Nephron progenitor cell (in vitro differentiated cells): ENCODE results near the gene TOGARAM1.

Experiments used
- DNase-seq: peaks from one replicate; pipeline ENCODE4 v3.0.0; 2021
- H3K27ac Mint-ChIP-seq: 2 replicates; pipeline ENCODE4 v1.8.0; 2021; ENCODE audit warnings: mild to moderate bottlenecking, moderate library complexity, mixed read lengths
- H3K27me3 Mint-ChIP-seq: 2 replicates; pipeline ENCODE4 v1.8.0; 2021; ENCODE audit warnings: mild to moderate bottlenecking, low read depth, mixed read lengths; ENCODE audit not compliant: poor library complexity
- H3K36me3 Mint-ChIP-seq: 2 replicates; pipeline ENCODE4 v1.8.0; 2021; ENCODE audit warnings: low read depth, mixed read lengths
- H3K4me1 Mint-ChIP-seq: 2 replicates; pipeline ENCODE4 v1.8.0; 2021; ENCODE audit warnings: mixed read lengths
- H3K4me3 Mint-ChIP-seq: 2 replicates; pipeline ENCODE4 v1.8.0; 2021; ENCODE audit warnings: mild to moderate bottlenecking, moderate library complexity, mixed read lengths
- H3K9me3 Mint-ChIP-seq: 2 replicates; pipeline ENCODE4 v1.8.0; 2021; ENCODE audit warnings: mild to moderate bottlenecking, moderate library complexity, mixed read lengths
- TF ChIP-seq, protein P1 (sequence below): fragments of 200-600 bp; sonication (generic); IDR thresholded peaks from 2 replicates; pipeline ENCODE4 v1.5.0; 2021; ENCODE audit warnings: antibody characterized with exemption

Gene TOGARAM1

DNA sequence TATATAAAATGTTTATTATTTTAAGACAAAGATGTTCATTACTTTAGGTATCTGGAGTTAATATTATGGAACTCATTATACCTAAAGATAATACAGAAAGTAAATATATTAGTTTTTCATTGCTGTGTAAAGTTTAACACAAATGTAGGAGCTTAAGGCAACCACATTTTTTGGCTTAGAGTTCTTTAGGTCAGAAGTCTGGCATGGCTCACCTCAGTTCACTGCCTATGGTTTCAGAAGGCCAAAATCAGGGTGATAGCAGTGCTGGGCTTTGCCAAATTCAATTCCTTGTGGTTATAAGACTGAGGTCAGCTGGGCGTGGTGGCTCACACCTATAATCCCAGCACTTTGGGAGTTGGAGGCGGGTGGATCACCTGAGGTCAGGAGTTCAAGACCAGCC, 86.4 kb downstream of the TOGARAM1 start:
- no peak overlapping the region for H3K4me3 Mint-ChIP-seq
- TF ChIP-seq, protein P1, sequence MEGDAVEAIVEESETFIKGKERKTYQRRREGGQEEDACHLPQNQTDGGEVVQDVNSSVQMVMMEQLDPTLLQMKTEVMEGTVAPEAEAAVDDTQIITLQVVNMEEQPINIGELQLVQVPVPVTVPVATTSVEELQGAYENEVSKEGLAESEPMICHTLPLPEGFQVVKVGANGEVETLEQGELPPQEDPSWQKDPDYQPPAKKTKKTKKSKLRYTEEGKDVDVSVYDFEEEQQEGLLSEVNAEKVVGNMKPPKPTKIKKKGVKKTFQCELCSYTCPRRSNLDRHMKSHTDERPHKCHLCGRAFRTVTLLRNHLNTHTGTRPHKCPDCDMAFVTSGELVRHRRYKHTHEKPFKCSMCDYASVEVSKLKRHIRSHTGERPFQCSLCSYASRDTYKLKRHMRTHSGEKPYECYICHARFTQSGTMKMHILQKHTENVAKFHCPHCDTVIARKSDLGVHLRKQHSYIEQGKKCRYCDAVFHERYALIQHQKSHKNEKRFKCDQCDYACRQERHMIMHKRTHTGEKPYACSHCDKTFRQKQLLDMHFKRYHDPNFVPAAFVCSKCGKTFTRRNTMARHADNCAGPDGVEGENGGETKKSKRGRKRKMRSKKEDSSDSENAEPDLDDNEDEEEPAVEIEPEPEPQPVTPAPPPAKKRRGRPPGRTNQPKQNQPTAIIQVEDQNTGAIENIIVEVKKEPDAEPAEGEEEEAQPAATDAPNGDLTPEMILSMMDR = no peak
- no peaks in the 10 kb centered on the region for H3K4me1 Mint-ChIP-seq
- DNase-seq = no peak
- no peak overlapping the region for H3K27ac Mint-ChIP-seq
- peaks cover 68% of the 10 kb centered on the region for H3K36me3 Mint-ChIP-seq
- H3K9me3 Mint-ChIP-seq = no peaks in the 10 kb centered on the region
- H3K27me3 Mint-ChIP-seq = no peaks in the 10 kb centered on the region

DNA sequence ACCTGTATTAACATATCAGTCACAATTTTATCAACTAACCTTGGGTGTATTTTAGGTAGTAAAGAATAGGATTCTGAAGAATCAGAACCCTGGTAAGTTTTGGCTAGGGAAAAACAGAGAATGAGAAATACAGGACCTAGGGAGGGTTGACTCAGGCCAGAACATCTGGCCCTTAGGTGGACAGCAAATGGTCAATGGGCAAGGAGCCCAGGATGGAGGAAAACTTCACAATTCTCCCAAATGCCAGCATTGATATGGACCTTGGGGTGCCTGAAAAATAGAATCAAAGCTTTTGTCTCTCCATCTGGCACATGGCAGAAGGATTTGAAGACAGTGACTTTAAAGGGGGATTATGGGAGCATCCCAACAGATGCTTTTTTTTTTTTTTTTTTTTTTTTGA, 89.2 kb downstream of the TOGARAM1 start:
- TF ChIP-seq, protein P1 = no peak
- H3K4me1 Mint-ChIP-seq = no peaks in the 10 kb centered on the region
- peaks cover 71% of the 10 kb centered on the region for H3K36me3 Mint-ChIP-seq
- no peak overlapping the region for H3K4me3 Mint-ChIP-seq
- no peaks in the 10 kb centered on the region for H3K27me3 Mint-ChIP-seq
- H3K9me3 Mint-ChIP-seq = peaks cover 12% of the 10 kb centered on the region
- DNase-seq = no peak
- H3K27ac Mint-ChIP-seq = no peak overlapping the region

- H3K27me3 Mint-ChIP-seq = no peaks in the 10 kb centered on the region
- no peak overlapping the region for H3K27ac Mint-ChIP-seq
- peaks cover 19% of the 10 kb centered on the region for H3K9me3 Mint-ChIP-seq
- no peaks in the 10 kb centered on the region for H3K4me1 Mint-ChIP-seq
- TF ChIP-seq, protein P1 = no peak
- H3K4me3 Mint-ChIP-seq = no peak overlapping the region
- H3K36me3 Mint-ChIP-seq = peaks cover 71% of the 10 kb centered on the region
- no peak for DNase-seq
These were observed 89.9 kb downstream of the TOGARAM1 start for GRCh38 chr14:45051896-45052295.

DNA sequence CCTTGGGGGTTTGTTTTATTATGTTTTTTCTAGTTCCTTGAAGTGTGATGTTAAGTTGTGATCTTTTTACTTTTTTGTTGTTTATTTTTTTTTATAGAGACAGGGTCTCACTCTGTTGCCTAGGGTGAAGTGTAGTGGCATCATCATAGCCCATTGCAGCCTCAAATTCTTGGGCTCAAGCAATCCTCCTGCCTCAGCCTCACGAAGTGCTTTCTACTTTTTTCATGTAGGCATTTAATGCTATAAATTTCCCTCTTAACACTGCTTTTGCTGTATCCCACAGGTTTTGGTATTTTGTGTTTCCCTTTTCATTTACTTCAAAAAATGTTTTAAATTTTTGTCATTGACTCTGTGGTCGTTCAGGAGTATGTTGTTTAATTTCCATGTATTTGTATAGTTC, 95.4 kb downstream of the TOGARAM1 start:
- TF ChIP-seq, protein P1 = no peak
- H3K36me3 Mint-ChIP-seq = peaks cover 58% of the 10 kb centered on the region
- peaks cover 31% of the 10 kb centered on the region for H3K9me3 Mint-ChIP-seq
- H3K4me3 Mint-ChIP-seq = no peak overlapping the region
- no peak overlapping the region for H3K27ac Mint-ChIP-seq
- H3K27me3 Mint-ChIP-seq = no peaks in the 10 kb centered on the region
- no peaks in the 10 kb centered on the region for H3K4me1 Mint-ChIP-seq
- DNase-seq = no peak

- no peak overlapping the region for H3K4me3 Mint-ChIP-seq
- TF ChIP-seq, protein P1 = no peak
- no peak for DNase-seq
- peaks cover 31% of the 10 kb centered on the region for H3K9me3 Mint-ChIP-seq
- H3K4me1 Mint-ChIP-seq = no peaks in the 10 kb centered on the region
- H3K27ac Mint-ChIP-seq = no peak overlapping the region
- H3K27me3 Mint-ChIP-seq = no peaks in the 10 kb centered on the region
- H3K36me3 Mint-ChIP-seq = peaks cover 55% of the 10 kb centered on the region
These were observed 95.9 kb downstream of the TOGARAM1 start for GRCh38 chr14:45057881-45058364.

DNA sequence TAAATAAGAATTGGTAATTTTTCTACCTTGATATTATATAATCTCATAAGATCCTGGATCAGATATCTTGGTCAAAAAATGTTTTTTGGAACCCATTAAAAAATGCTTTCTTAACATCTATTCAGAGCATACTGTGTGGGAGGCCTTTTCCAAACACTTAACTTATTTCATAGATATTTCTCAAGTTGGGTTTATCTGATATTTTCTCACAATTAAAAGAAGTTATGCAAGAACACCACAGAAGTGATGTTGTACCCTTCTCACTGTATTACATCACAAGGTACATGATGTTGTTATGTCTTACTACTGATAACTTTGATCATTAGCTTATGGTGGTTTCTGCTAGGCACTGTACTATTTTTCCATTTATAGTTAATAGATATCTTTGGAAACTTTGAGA, 98.6 kb downstream of the TOGARAM1 start:
- Mint-ChIP-seq H3K36me3 (peaks cover 49% of the 10 kb centered on the region), H3K27ac (no peak overlapping the region), H3K9me3 (peaks cover 24% of the 10 kb centered on the region), H3K4me1 (no peaks in the 10 kb centered on the region), H3K4me3 (no peak overlapping the region), H3K27me3 (no peaks in the 10 kb centered on the region)
- no peak for DNase-seq
- TF ChIP-seq, protein P1 = no peak
